OCI-LY1 (cell line): ENCODE results near the gene APCDD1.

Experiments
- H2AFZ ChIP-seq: fragments of 200-600 bp; sonication (generic), shearing (Covaris generic); 2 replicates; pipeline ENCODE4 v1.6.0; 2014; ENCODE audit warnings: antibody characterized with exemption, mild to moderate bottlenecking, low read length
- H3F3A ChIP-seq: fragments of 200-600 bp; sonication (generic), shearing (Covaris generic); 2 replicates; pipeline ENCODE4 v1.6.0; 2014; ENCODE audit warnings: mild to moderate bottlenecking, antibody characterized with exemption, low read length, moderate library complexity; ENCODE audit not compliant: insufficient read depth
- H3K27ac ChIP-seq: fragments of 200-600 bp; sonication (generic); 2 replicates; pipeline ENCODE4 v1.5.1; 2014; ENCODE audit warnings: low read length, mixed run types, mild to moderate bottlenecking, low read depth; ENCODE audit not compliant: poor library complexity, severe bottlenecking
- H3K27me3 ChIP-seq: fragments of 200-600 bp; sonication (generic); 2 replicates; pipeline ENCODE4 v1.6.0; 2014; ENCODE audit warnings: antibody characterized with exemption, mild to moderate bottlenecking, low read length, moderate library complexity; ENCODE audit not compliant: insufficient read depth
- H3K36me3 ChIP-seq: fragments of 200-600 bp; sonication (generic); 2 replicates; pipeline ENCODE4 v1.6.1; 2014; ENCODE audit warnings: mild to moderate bottlenecking, antibody characterized with exemption, low read length, moderate library complexity, mixed read lengths; ENCODE audit not compliant: insufficient read depth
- H3K4me1 ChIP-seq: fragments of 200-600 bp; sonication (generic); 2 replicates; pipeline ENCODE4 v1.5.1; 2014; ENCODE audit warnings: mild to moderate bottlenecking, low read length, moderate library complexity; ENCODE audit not compliant: insufficient read depth, severe bottlenecking
- H3K4me2 ChIP-seq: fragments of 200-600 bp; sonication (generic), shearing (Covaris generic); 2 replicates; pipeline ENCODE4 v1.6.1; 2014; ENCODE audit warnings: low read length
- H3K4me3 ChIP-seq: fragments of 200-600 bp; sonication (generic); 2 replicates; pipeline ENCODE4 v1.5.1; 2014; ENCODE audit warnings: low read length, low read depth, mild to moderate bottlenecking, mixed read lengths; ENCODE audit not compliant: poor library complexity, severe bottlenecking
- H3K79me2 ChIP-seq: fragments of 200-600 bp; shearing (Covaris generic); 2 replicates; pipeline ENCODE4 v1.6.1; 2016; ENCODE audit warnings: mixed run types, low read length, mixed read lengths; ENCODE audit not compliant: insufficient read depth
- H3K9ac ChIP-seq: fragments of 200-600 bp; sonication (generic), shearing (Covaris generic); 2 replicates; pipeline ENCODE4 v1.6.1; 2014; ENCODE audit warnings: mild to moderate bottlenecking, low read length, mixed read lengths
- H3K9me2 ChIP-seq: fragments of 200-600 bp; sonication (generic), shearing (Covaris generic); 2 replicates; pipeline ENCODE4 v1.6.1; 2014; ENCODE audit warnings: low read depth, mild to moderate bottlenecking, low read length, mixed read lengths
- H3K9me3 ChIP-seq: fragments of 200-600 bp; shearing (Covaris generic); 2 replicates; pipeline ENCODE4 v1.6.1; 2014; ENCODE audit warnings: low read length, mixed read lengths
- H4K20me1 ChIP-seq: fragments of 200-600 bp; sonication (generic), shearing (Covaris generic); 2 replicates; pipeline ENCODE4 v1.6.0; 2016; ENCODE audit warnings: mild to moderate bottlenecking, low read length; ENCODE audit not compliant: insufficient read depth
- EZH2 ChIP-seq: fragments of 200-600 bp; sonication (generic), shearing (Covaris generic); IDR thresholded peaks from 2 replicates; pipeline ENCODE4 v1.8.0; 2017; ENCODE audit warnings: borderline replicate concordance, mixed run types, mild to moderate bottlenecking, antibody characterized with exemption, low read length, moderate library complexity, mixed read lengths
- TF ChIP-seq, protein P1 (sequence below): fragments of 200-600 bp; sonication (generic), shearing (Covaris generic); IDR thresholded peaks from 2 replicates; pipeline ENCODE4 v1.5.1; 2017; ENCODE audit warnings: mild to moderate bottlenecking, antibody characterized with exemption, low read length, moderate library complexity, mixed read lengths

The APCDD1 gene

DNA sequence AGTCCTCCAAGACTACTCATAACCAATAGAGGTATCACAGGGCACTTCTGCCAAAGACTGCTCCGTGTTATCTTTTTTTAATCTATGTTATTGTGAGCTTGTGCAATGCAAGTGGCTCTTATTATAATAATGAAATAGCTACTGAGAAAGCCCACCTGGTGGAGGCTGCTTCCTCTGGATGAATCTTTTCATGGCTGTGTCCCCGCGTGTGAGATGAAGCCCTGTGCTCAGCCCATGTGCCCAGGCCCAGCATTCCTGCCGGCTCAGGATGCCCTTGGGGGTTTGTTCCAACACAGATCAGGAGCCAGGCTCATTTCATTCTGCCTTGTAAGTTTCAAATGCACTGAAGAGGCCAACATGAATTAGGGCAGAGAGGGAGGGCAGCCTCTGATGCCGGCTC lies 18.7 kb downstream of the APCDD1 start:
- Histone ChIP-seq H3K4me3 (no peak overlapping the region), H3K27ac (no peak overlapping the region), H3K27me3 (no peaks in the 10 kb centered on the region; the same call in 1 of the 2 replicates), H3K4me2 (no peak overlapping the region), H2AFZ (no peak overlapping the region), H4K20me1 (no peaks in the 10 kb centered on the region), H3K36me3 (no peaks in the 10 kb centered on the region; the same call in 1 of the 2 replicates), H3K9ac (no peak overlapping the region), H3K4me1 (peaks cover 24% of the 10 kb centered on the region), H3K9me3 (no peaks in the 10 kb centered on the region), H3F3A (no peaks in the 10 kb centered on the region), H3K9me2 (no peaks in the 10 kb centered on the region), H3K79me2 (no peaks in the 10 kb centered on the region)
- TF ChIP-seq, protein P1, sequence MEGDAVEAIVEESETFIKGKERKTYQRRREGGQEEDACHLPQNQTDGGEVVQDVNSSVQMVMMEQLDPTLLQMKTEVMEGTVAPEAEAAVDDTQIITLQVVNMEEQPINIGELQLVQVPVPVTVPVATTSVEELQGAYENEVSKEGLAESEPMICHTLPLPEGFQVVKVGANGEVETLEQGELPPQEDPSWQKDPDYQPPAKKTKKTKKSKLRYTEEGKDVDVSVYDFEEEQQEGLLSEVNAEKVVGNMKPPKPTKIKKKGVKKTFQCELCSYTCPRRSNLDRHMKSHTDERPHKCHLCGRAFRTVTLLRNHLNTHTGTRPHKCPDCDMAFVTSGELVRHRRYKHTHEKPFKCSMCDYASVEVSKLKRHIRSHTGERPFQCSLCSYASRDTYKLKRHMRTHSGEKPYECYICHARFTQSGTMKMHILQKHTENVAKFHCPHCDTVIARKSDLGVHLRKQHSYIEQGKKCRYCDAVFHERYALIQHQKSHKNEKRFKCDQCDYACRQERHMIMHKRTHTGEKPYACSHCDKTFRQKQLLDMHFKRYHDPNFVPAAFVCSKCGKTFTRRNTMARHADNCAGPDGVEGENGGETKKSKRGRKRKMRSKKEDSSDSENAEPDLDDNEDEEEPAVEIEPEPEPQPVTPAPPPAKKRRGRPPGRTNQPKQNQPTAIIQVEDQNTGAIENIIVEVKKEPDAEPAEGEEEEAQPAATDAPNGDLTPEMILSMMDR = no peak
- TF ChIP-seq EZH2 = no peak

- no peaks in the 10 kb centered on the region for H4K20me1 ChIP-seq
- H3K27me3 ChIP-seq = no peaks in the 10 kb centered on the region; the same call in 1 of the 2 replicates
- H3K27ac ChIP-seq = no peak overlapping the region
- H2AFZ ChIP-seq = no peak overlapping the region
- no peaks in the 10 kb centered on the region for H3F3A ChIP-seq
- H3K79me2 ChIP-seq = no peaks in the 10 kb centered on the region
- H3K4me3 ChIP-seq = no peak overlapping the region
- no peaks in the 10 kb centered on the region for H3K9me3 ChIP-seq
- H3K9ac ChIP-seq = no peak overlapping the region
- no peaks in the 10 kb centered on the region for H3K9me2 ChIP-seq
- H3K4me2 ChIP-seq = no peak overlapping the region
- no peaks in the 10 kb centered on the region; the same call in 1 of the 2 replicates for H3K36me3 ChIP-seq
- H3K4me1 ChIP-seq = peaks cover 24% of the 10 kb centered on the region
- TF ChIP-seq, protein P1 = no peak
- TF ChIP-seq EZH2 = no peak
Measured at GRCh38 chr18:10474309-10474708, 19.9 kb downstream of the APCDD1 start.

- H4K20me1 ChIP-seq = no peaks in the 10 kb centered on the region
- no peaks in the 10 kb centered on the region for H3F3A ChIP-seq
- no peak overlapping the region for H3K4me3 ChIP-seq
- H3K79me2 ChIP-seq = no peaks in the 10 kb centered on the region
- H3K9me3 ChIP-seq = no peaks in the 10 kb centered on the region
- no peaks in the 10 kb centered on the region for H3K9me2 ChIP-seq
- no peaks in the 10 kb centered on the region; the same call in 1 of the 2 replicates for H3K27me3 ChIP-seq
- no peak for TF ChIP-seq EZH2
- TF ChIP-seq, protein P1 = no peak
- H3K36me3 ChIP-seq = no peaks in the 10 kb centered on the region; the same call in 1 of the 2 replicates
- H3K4me2 ChIP-seq = no peak overlapping the region
- H3K4me1 ChIP-seq = peaks cover 32% of the 10 kb centered on the region
- H3K9ac ChIP-seq = no peak overlapping the region
- H2AFZ ChIP-seq = no peak overlapping the region
- H3K27ac ChIP-seq = no peak overlapping the region
Measured at GRCh38 chr18:10475276-10475653, 20.8 kb downstream of the APCDD1 start.
